SH-SY5Y (cell line): ENCODE results near the gene WFDC1.

ENCODE experiments used
- GATA2 ChIP-seq: IDR thresholded peaks from 2 replicates; pipeline ENCODE4 v1.6.1; 2011; ENCODE audit warnings: mild to moderate bottlenecking, low read depth, low read length
- GATA3 ChIP-seq: IDR thresholded peaks from 2 replicates; pipeline ENCODE4 v1.6.1; 2011; ENCODE audit warnings: low read depth, mild to moderate bottlenecking, low read length, moderate library complexity

DNA sequence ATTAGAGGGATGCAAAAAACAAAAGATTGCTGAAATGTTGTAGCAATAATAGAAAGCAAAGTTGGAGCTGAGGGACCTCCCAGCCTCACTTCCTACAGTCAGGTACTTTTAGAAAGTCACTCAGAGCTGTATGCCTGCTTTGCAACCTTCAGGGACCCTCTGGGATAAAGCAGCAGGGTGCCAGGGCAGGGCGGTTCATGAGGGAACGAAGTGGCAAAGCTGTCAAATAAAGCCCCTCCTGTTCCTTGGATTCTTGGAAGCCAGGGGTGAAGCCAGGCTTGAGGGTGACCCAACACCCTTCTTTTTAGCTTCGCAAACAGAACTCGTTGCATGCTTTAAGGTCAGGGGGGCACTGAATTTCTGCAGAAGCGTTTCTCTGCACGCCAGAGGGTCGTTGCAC lies 74.4 kb downstream of the WFDC1 start:
- TF ChIP-seq GATA2, result no peak
- no peak for TF ChIP-seq GATA3
